ENCODE data around the gene GPATCH2L.

GPATCH2L gene

GRCh38 chr14:76203086-76204001 is 51.6 kb downstream of the GPATCH2L start:
- Mint-ChIP-seq H3K36me3 (ENCODE audit: low read depth) (peaks cover 87% of the 10 kb centered on the region), H3K27me3 (no peaks in the 10 kb centered on the region), H3K9me3 (no peaks in the 10 kb centered on the region), H3K4me3 (no peak overlapping the region), H3K27ac (peak overlapping the region; percentile 22), H3K4me1 (ENCODE audit: low read depth) (peaks cover 11% of the 10 kb centered on the region)
- no peak for DNase-seq

GRCh38 chr14:76204461-76205230 is 52.9 kb downstream of the GPATCH2L start:
- Mint-ChIP-seq H3K4me3 (no peak overlapping the region), H3K9me3 (no peaks in the 10 kb centered on the region), H3K27me3 (no peaks in the 10 kb centered on the region), H3K4me1 (ENCODE audit: low read depth) (peaks cover 11% of the 10 kb centered on the region), H3K27ac (no peak overlapping the region), H3K36me3 (ENCODE audit: low read depth) (peaks cover 75% of the 10 kb centered on the region)
- no peak for DNase-seq

DNA sequence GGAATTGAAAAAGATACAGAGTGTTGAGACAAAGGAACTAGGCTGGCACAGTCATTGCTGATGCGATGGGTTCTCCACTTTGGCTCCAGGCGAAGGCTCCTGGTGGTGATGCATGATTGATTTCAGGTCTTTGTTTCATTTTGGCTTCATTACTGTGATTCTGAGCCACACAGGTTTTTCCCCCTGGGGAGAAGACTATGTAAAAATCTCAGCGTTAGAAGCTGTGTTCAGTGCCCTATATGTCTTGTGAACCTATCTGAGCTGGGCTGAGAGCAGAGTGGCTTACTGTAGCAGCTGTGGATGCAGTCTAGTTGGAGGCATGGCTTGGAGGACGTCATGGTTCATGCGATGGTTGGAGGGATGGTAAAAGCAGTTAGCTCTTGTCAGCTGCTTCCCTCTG is 54.0 kb downstream of the GPATCH2L start:
- H3K27ac Mint-ChIP-seq: no peak overlapping the region
- H3K27me3 Mint-ChIP-seq: no peaks in the 10 kb centered on the region
- peaks cover 10% of the 10 kb centered on the region for H3K4me1 Mint-ChIP-seq (ENCODE audit: low read depth)
- no peak for DNase-seq
- H3K9me3 Mint-ChIP-seq: no peaks in the 10 kb centered on the region
- H3K36me3 Mint-ChIP-seq (ENCODE audit: low read depth): peaks cover 65% of the 10 kb centered on the region
- H3K4me3 Mint-ChIP-seq: no peak overlapping the region

GRCh38 chr14:76208340-76208739 is 56.6 kb downstream of the GPATCH2L start:
- Mint-ChIP-seq H3K4me1 (ENCODE audit: low read depth) (peaks cover 2% of the 10 kb centered on the region), H3K4me3 (no peak overlapping the region), H3K27me3 (no peaks in the 10 kb centered on the region), H3K27ac (no peak overlapping the region), H3K9me3 (peaks cover 3% of the 10 kb centered on the region), H3K36me3 (ENCODE audit: low read depth) (peaks cover 39% of the 10 kb centered on the region)
- DNase-seq: no peak

DNA sequence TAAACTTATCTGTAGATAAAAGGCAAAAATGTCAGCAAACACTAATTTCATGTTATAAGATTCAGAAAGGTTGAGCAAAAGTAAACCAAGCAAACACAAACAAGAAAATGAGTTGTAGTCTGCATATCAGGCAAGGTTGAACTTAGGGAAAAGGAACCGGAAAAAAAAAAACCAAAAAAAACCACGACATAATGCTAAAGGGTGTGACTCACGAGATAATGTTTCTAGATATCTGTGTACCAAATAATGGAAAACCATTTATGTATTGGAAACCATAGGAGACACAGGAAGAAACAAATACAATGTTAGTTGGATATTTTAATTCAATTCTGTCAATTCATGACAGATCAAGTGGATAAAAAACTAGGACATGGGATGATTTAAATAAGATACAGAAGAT is 60.5 kb downstream of the GPATCH2L start:
- Mint-ChIP-seq H3K36me3 (ENCODE audit: low read depth) (peaks cover 8% of the 10 kb centered on the region), H3K27me3 (no peaks in the 10 kb centered on the region), H3K4me1 (ENCODE audit: low read depth) (no peaks in the 10 kb centered on the region), H3K27ac (no peak overlapping the region), H3K9me3 (peaks cover 7% of the 10 kb centered on the region), H3K4me3 (no peak overlapping the region)
- DNase-seq: no peak

DNA sequence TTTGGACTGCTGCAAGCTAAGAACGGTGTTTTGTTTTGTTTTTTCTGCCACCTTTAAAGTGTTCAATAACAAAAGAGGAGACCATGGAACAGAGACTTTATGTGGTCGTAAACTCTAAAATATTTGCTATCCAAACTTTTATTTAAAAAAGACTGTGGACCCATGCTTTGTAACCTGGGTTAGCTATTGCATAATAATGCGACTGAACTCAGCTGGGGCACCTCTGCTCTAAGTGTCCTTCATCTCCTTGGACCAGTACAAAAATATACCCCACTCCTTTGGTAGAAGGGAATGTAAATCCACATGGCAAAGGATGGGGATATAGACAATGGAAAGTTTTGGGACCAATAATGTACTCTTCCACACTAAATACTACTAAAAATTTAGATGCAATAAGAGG is 65.5 kb downstream of the GPATCH2L start:
- Mint-ChIP-seq H3K36me3 (ENCODE audit: low read depth) (peaks cover 4% of the 10 kb centered on the region), H3K4me1 (ENCODE audit: low read depth) (no peaks in the 10 kb centered on the region), H3K9me3 (peaks cover 7% of the 10 kb centered on the region), H3K27ac (no peak overlapping the region), H3K27me3 (no peaks in the 10 kb centered on the region), H3K4me3 (no peak overlapping the region)
- DNase-seq: no peak

DNA sequence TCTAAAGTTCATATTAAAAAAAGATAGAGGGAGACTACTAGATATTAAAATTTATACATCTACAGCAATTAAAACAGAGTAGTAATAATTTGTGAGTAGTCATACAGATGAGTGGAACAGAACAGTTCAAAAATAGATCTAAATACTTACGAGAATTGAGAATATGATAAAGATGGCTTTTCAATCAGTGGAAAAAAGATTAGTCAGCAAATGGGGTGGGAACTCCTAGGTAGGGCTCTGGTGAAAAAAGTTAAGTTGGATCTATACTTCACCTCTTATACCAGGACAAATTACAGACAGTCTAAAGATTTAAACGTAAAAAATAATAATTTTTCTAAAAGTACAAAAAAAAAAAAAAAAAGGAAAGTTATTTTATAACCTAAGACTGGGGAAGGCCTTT is 66.9 kb downstream of the GPATCH2L start:
- H3K27ac Mint-ChIP-seq: no peak overlapping the region
- no peaks in the 10 kb centered on the region for H3K4me1 Mint-ChIP-seq (ENCODE audit: low read depth)
- H3K27me3 Mint-ChIP-seq: no peaks in the 10 kb centered on the region
- no peak overlapping the region for H3K4me3 Mint-ChIP-seq
- H3K36me3 Mint-ChIP-seq (ENCODE audit: low read depth): peaks cover 4% of the 10 kb centered on the region
- DNase-seq: no peak
- peaks cover 6% of the 10 kb centered on the region for H3K9me3 Mint-ChIP-seq

- Mint-ChIP-seq H3K27ac (no peak overlapping the region), H3K4me3 (no peak overlapping the region), H3K9me3 (peaks cover 7% of the 10 kb centered on the region), H3K4me1 (ENCODE audit: low read depth) (no peaks in the 10 kb centered on the region), H3K27me3 (no peaks in the 10 kb centered on the region), H3K36me3 (ENCODE audit: low read depth) (no peaks in the 10 kb centered on the region)
- no peak for DNase-seq
Measured at GRCh38 chr14:76219873-76220272, 68.2 kb downstream of the GPATCH2L start.

- DNase-seq: no peak
- Mint-ChIP-seq H3K4me1 (ENCODE audit: low read depth) (no peaks in the 10 kb centered on the region), H3K9me3 (peaks cover 15% of the 10 kb centered on the region), H3K27me3 (no peaks in the 10 kb centered on the region), H3K36me3 (ENCODE audit: low read depth) (peaks cover 3% of the 10 kb centered on the region), H3K27ac (no peak overlapping the region), H3K4me3 (no peak overlapping the region)
Measured at GRCh38 chr14:76227450-76228050, 75.8 kb downstream of the GPATCH2L start.

GRCh38 chr14:76228138-76228537 is 76.4 kb downstream of the GPATCH2L start:
- H3K9me3 Mint-ChIP-seq: peaks cover 15% of the 10 kb centered on the region
- H3K4me1 Mint-ChIP-seq (ENCODE audit: low read depth): no peaks in the 10 kb centered on the region
- peaks cover 5% of the 10 kb centered on the region for H3K36me3 Mint-ChIP-seq (ENCODE audit: low read depth)
- DNase-seq: no peak
- H3K4me3 Mint-ChIP-seq: no peak overlapping the region
- no peaks in the 10 kb centered on the region for H3K27me3 Mint-ChIP-seq
- H3K27ac Mint-ChIP-seq: no peak overlapping the region

DNA sequence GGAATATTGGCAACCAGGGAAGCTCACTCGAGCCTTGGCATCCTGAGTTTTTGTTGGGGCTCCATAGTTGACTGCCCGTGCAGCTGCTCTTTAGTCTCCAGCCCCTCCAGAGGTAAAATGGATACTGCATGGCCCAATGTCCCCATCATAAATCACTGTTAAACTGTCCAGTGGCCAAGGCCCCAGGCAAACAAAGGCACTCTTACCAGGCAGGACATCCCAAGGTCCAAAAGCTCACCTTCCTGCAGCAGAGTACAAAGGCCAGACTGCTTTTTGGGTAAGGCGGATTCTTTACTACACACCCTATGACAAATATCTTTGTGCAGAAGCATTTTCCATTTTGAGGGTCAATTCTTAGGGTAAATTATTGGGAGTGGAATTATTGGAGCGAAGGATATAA is 81.1 kb downstream of the GPATCH2L start:
- Mint-ChIP-seq H3K4me1 (ENCODE audit: low read depth) (no peaks in the 10 kb centered on the region), H3K4me3 (no peak overlapping the region), H3K27me3 (no peaks in the 10 kb centered on the region), H3K27ac (no peak overlapping the region), H3K9me3 (no peaks in the 10 kb centered on the region), H3K36me3 (ENCODE audit: low read depth) (peaks cover 40% of the 10 kb centered on the region)
- no peak for DNase-seq

DNA sequence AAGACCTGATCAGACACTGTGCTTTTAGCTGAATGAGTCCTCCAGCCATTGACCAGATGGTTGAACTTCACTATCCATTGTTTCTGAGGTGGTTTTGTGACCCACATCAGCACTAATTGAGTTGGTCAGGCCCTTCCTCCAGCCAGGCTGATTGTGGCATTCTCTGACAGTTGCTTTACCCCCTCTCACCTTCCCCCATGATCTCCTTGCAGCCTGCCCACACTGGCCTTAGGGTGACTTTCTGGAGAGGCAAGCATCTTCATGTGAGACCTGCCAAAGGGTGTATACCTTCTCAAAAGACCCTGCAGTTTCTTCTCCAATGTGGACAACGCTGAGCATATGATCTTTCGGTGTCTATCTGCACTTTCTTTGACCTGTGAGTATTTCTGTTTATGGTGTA is 83.9 kb downstream of the GPATCH2L start:
- Mint-ChIP-seq H3K4me1 (ENCODE audit: low read depth) (no peaks in the 10 kb centered on the region), H3K27ac (no peak overlapping the region), H3K4me3 (no peak overlapping the region), H3K27me3 (no peaks in the 10 kb centered on the region), H3K36me3 (ENCODE audit: low read depth) (peaks cover 49% of the 10 kb centered on the region), H3K9me3 (no peaks in the 10 kb centered on the region)
- no peak for DNase-seq

DNA sequence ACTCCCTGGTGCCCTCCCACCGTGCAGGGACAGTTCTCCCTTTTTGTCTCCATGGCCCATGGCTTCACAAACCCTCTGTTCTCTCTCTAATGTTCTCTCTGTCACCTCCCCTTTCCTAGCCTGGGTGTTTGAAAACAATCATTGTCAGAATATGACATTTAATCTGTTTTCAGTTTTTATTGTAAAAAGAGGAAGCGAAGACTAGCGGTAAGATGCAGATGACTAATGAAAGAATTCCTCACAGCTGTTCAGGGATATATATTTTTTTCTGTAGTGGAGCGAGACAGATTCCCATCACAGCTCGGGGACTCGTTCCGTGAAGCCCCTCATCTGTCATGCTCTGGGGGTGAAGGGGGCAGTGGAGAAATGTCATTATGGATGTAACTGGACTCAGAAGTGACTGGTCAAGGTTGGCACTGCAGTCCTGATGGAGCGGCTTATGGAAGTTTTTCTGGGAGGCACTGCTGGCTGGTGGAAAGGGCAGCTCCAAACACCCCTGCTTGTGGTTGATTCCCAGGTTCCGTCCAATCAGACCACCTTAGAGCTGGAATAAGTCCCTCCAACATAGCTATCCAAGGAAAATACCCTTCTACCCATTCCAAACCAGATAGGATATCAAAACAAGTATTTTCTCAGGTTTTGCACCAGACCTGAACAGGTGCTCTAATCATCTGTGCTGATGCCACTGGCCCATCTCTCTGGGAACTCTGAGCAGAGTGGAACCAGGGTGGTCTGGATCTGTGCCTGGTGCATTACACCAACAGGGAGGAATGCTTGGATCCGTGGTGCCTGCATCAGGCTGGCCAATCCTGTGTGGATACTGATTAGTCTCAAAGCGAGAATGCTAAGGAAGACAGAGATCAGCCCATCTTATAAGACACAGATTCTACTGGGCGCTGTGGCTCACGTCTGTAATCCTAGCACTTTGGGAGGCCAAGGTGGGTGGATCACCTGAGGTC is 84.7 kb downstream of the GPATCH2L start:
- H3K27ac Mint-ChIP-seq: no peak overlapping the region
- H3K27me3 Mint-ChIP-seq: no peaks in the 10 kb centered on the region
- peaks cover 5% of the 10 kb centered on the region for H3K9me3 Mint-ChIP-seq
- no peak for DNase-seq
- no peak overlapping the region for H3K4me3 Mint-ChIP-seq
- peaks cover 53% of the 10 kb centered on the region for H3K36me3 Mint-ChIP-seq (ENCODE audit: low read depth)
- H3K4me1 Mint-ChIP-seq (ENCODE audit: low read depth): no peaks in the 10 kb centered on the region
